A673 (cell line): ENCODE measurements around the gene SPAG16.

Experiments used
- CTCF ChIP-seq: fragments of 300-800, 200-600 bp; sonication (generic); conservative IDR thresholded peaks from 2 replicates; pipeline ENCODE4 v1.5.1; 2017; ENCODE audit warnings: low read depth, mild to moderate bottlenecking, antibody characterized with exemption, low read length, moderate library complexity, mixed read lengths
- EZH2 ChIP-seq: fragments of 200-600 bp; sonication (generic); IDR thresholded peaks from 2 replicates; pipeline ENCODE4 v1.6.1; 2017; ENCODE audit warnings: borderline replicate concordance, low read depth, mild to moderate bottlenecking, mixed read lengths, antibody characterized with exemption, low read length; ENCODE audit not compliant: poor library complexity, severe bottlenecking

GRCh38 chr2:213980883-213981282 lies 696.6 kb downstream of the SPAG16 start:
- TF ChIP-seq CTCF (no peak), EZH2 (no peak)
